ENCODE measurements around the gene PIEZO1. TPM values are rescaled to one million over a fixed set of nuclear protein-coding genes. Genes with fewer than 3 reads are reported as not detected.

PIEZO1 gene
- total and polyA plus RNA-seq, 5 donors = 21.7 to 45.6 (median 30.5) TPM

DNA sequence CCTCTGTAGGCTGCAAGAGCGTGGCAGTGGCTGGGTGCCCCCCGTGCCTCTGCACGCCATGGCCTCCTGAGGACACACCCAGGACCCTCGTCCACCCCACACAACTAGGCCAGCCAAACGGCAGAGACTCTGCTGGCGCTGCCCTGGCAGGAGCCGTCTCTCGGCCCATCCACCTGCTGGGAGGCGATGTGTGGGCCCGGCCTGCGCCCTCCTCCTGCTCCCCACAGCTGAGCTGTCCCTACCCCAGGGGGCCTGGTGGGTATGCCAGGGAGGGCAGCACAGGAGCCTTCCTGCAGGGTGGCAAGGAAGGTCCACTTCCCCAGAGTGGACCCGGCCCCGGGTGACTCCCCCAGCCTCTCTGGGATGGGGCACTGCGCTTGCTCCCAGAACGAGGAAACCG lies 85.8 kb downstream of the PIEZO1 start:
- H3K4me1 ChIP-seq (ENCODE audit: control insufficient read depth, insufficient read depth, low read length) = no peaks in the 10 kb centered on the region
- no peaks in the 10 kb centered on the region for H3K27me3 ChIP-seq (ENCODE audit: control insufficient read depth, insufficient read depth)
- WGBS = 94% methylated on average over 16 of the region's 16 CpGs
- H3K4me3 ChIP-seq (ENCODE audit: low read length) = no peak overlapping the region
- H3K9me3 ChIP-seq (ENCODE audit: control insufficient read depth, low read length) = no peaks in the 10 kb centered on the region
- no peak for ATAC-seq
- no peak for DNase-seq
- intact Hi-C loops (cut with DNase I) = no loop called here
- no peak overlapping the region for H3K27ac ChIP-seq (ENCODE audit: low read length)

DNA sequence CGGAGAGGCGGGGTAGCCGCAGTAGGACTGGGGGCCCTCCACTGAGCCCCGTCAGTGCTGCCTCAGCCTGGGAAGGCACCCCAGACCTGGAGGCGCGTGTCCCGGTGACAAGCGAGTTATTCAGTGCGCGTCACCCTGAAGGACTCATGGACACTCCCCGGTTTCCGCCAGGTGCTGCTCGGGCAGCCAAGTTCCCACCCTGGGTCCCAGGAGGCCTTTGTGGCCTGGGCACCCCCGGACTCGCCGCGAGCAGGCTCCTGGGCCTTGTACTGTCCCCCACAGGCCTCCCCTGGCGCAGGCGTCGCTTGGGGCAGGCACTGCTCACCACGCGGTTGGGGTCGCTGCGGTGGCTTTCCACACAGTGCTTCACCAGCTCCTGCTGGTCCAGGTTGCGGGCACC lies 86.4 kb downstream of the PIEZO1 start:
- intact Hi-C loops (cut with DNase I) = no loop called here
- ATAC-seq = no peak

DNA sequence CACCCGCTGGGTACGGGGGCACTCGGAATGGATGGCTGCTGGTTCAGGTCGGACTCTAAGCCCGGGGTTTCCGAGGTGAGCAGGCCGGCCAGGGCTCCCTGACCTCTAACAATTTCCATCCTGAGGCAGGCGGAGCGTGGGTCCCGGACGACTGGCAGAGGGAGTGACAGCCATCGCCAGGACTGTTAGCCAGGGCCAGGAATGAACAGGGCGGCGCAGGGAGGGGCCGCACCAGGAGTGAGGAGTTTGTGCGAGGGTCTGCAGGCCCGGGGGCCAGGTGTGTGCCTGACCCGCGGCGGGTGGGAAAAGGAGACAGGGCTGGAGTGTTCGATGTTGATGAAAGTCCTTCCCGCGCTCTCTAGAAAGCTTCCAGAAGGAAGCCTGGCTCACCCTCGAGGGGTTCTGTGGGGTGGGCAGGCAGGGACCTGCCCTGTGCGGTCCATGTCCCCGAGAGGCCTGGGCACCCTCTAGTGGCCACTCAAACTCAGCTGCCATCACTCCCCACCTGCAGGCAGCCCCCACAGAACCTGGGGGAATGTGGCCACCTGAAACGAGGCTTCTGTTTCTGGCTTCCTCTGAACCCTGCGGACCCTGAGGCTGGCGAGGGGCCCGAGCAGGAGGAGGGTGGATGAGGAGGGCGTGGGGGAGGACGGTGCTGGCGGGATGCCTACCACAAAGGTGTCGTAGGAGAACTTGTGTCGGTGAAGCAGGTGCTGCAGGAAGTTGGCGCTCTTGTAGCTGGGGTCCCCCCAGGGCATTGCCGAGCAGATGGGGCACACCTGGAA lies 87.0 kb downstream of the PIEZO1 start:
- intact Hi-C loops (cut with DNase I) = no loop called here
- Histone ChIP-seq H3K9me3 (ENCODE audit: control insufficient read depth, low read length) (no peaks in the 10 kb centered on the region), H3K4me1 (ENCODE audit: control insufficient read depth, insufficient read depth, low read length) (no peaks in the 10 kb centered on the region), H3K27me3 (ENCODE audit: control insufficient read depth, insufficient read depth) (no peaks in the 10 kb centered on the region), H3K27ac (ENCODE audit: low read length) (no peak overlapping the region), H3K4me3 (ENCODE audit: low read length) (no peak overlapping the region)
- WGBS = 83% methylated on average over 37 of the region's 37 CpGs
- ATAC-seq = no peak
- DNase-seq = no peak

More for the DNA sequence above, 86.4 kb downstream of the PIEZO1 start:
- Histone ChIP-seq H3K27ac (ENCODE audit: low read length) (no peak overlapping the region), H3K27me3 (ENCODE audit: control insufficient read depth, insufficient read depth) (no peaks in the 10 kb centered on the region), H3K9me3 (ENCODE audit: control insufficient read depth, low read length) (no peaks in the 10 kb centered on the region), H3K4me1 (ENCODE audit: control insufficient read depth, insufficient read depth, low read length) (no peaks in the 10 kb centered on the region), H3K4me3 (ENCODE audit: low read length) (no peak overlapping the region)
- WGBS = 97% methylated on average over 25 of the region's 25 CpGs
- DNase-seq = no peak

DNA sequence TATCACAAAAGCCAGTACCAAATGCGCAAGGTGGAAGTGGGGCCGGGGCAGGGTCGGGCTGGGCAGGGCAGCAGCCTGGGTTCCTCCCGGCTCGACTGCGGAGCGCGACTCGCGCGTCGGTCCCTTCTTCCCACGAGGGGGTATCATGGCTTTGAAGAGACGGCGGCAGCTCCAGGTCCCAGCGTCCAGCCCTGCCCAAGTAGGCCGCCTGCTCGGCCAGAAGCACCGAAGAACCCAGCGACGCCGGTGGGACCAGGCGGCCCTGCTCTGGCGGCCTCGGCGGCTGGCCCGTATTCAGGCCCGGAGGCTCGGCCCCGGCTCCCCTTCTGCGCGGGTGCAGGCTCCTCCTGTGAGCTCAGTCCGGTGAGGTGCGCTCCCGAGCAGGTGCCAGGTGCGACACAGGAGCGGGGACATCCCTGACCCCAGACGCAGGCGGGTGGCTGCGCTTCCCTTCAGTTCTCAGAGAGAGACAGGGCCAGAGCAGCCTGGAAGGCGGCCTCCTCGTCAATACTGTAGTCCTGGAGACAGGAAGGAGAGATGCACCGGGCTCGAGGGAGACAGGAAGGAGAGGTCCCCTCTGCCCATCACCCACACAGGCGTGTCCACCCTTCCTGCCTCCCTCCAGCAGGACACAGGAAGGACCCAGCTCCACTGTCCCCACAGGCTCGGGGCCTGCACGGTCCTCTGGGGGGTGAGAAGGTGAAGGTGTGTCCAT lies 87.7 kb downstream of the PIEZO1 start:
- ATAC-seq = no peak
- no peaks in the 10 kb centered on the region for H3K9me3 ChIP-seq (ENCODE audit: control insufficient read depth, low read length)
- intact Hi-C loops (cut with DNase I) = no loop called here
- H3K4me3 ChIP-seq (ENCODE audit: low read length) = no peak overlapping the region
- H3K4me1 ChIP-seq (ENCODE audit: control insufficient read depth, insufficient read depth, low read length) = no peaks in the 10 kb centered on the region
- no peak overlapping the region for H3K27ac ChIP-seq (ENCODE audit: low read length)
- 86% methylated on average over 47 of the region's 47 CpGs for WGBS
- peak in 1 of 3 donors; percentile 63 for DNase-seq
- no peaks in the 10 kb centered on the region for H3K27me3 ChIP-seq (ENCODE audit: control insufficient read depth, insufficient read depth)

DNA sequence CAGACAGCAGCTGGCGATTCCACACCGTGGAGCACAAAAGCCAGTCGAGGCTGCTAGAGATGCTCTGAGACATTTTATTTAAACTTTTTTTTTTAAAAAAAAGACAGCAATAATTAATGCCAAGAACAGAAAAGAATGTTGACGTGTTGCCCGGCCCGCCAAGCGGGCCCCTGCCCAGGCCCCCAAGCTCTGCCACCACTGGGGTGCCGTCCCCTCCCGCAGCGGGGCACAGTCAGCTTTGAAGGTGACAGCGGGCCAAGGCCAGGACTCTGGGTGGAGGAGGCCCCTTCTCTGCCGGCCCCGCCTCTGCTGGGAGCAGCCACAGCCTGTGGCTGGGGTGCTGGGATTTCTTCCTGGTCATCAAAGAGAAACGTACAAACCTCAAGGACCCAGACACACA lies 88.6 kb downstream of the PIEZO1 start:
- WGBS = 87% methylated on average over 14 of the region's 14 CpGs
- H3K27ac ChIP-seq (ENCODE audit: low read length) = no peak overlapping the region
- ATAC-seq = no peak
- DNase-seq = no peak
- intact Hi-C loops (cut with DNase I) = no loop called here
- H3K4me1 ChIP-seq (ENCODE audit: control insufficient read depth, insufficient read depth, low read length) = no peaks in the 10 kb centered on the region
- no peak overlapping the region for H3K4me3 ChIP-seq (ENCODE audit: low read length)
- no peaks in the 10 kb centered on the region for H3K27me3 ChIP-seq (ENCODE audit: control insufficient read depth, insufficient read depth)
- H3K9me3 ChIP-seq (ENCODE audit: control insufficient read depth, low read length) = no peaks in the 10 kb centered on the region

DNA sequence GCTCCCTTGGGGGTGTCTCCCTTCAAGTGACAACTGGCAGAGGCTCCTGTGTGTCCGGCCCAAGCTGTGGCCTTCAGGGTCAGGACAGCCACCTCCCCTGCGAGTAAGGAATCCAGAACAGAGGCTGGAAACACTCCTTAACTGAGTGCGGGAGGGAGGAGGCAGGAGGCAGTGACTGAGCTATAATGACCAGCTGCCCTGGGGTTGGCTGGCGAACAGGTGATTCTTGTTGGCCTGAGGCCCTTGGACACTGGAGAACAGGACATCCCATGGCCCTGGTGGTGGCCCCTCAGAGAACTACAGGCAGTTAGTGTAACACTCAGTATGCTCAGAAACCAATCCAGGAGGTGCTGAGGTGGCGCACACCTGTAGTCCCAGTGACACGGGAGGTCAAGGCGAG lies 89.3 kb downstream of the PIEZO1 start:
- ATAC-seq = no peak
- no peaks in the 10 kb centered on the region for H3K27me3 ChIP-seq (ENCODE audit: control insufficient read depth, insufficient read depth)
- DNase-seq = no peak
- 90% methylated on average over 7 of the region's 7 CpGs for WGBS
- H3K4me3 ChIP-seq (ENCODE audit: low read length) = no peak overlapping the region
- no peak overlapping the region for H3K27ac ChIP-seq (ENCODE audit: low read length)
- no peaks in the 10 kb centered on the region for H3K9me3 ChIP-seq (ENCODE audit: control insufficient read depth, low read length)
- no peaks in the 10 kb centered on the region for H3K4me1 ChIP-seq (ENCODE audit: control insufficient read depth, insufficient read depth, low read length)
- intact Hi-C loops (cut with DNase I) = no loop called here

DNA sequence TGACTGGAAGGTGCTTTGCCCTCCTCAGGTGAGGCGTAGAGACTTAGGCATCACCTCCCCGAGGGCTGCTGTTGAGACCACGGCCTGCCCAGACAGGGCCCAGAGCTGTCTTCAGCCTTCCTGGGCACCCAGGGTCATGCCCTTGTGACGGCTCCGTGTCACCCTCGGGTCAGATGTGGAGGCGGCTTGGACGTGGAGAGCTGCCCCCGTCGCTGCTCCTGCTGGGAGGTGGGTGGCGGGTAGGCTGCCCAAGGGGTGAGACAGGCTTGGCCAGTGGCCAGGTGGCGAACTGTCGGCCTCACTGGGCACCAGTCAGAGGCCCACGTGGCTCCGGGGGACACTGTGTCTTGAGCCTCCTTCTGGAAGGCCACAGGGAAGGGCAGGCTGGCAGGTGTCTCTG lies 89.8 kb downstream of the PIEZO1 start:
- no peak overlapping the region for H3K27ac ChIP-seq (ENCODE audit: low read length)
- no peaks in the 10 kb centered on the region for H3K4me1 ChIP-seq (ENCODE audit: control insufficient read depth, insufficient read depth, low read length)
- H3K27me3 ChIP-seq (ENCODE audit: control insufficient read depth, insufficient read depth) = no peaks in the 10 kb centered on the region
- DNase-seq (peak in 1 of 3 donors; percentile 48), ATAC-seq (no peak)
- no peak overlapping the region for H3K4me3 ChIP-seq (ENCODE audit: low read length)
- intact Hi-C loops (cut with DNase I) = no loop called here
- no peaks in the 10 kb centered on the region for H3K9me3 ChIP-seq (ENCODE audit: control insufficient read depth, low read length)
- 68% methylated on average over 15 of the region's 15 CpGs for WGBS

DNA sequence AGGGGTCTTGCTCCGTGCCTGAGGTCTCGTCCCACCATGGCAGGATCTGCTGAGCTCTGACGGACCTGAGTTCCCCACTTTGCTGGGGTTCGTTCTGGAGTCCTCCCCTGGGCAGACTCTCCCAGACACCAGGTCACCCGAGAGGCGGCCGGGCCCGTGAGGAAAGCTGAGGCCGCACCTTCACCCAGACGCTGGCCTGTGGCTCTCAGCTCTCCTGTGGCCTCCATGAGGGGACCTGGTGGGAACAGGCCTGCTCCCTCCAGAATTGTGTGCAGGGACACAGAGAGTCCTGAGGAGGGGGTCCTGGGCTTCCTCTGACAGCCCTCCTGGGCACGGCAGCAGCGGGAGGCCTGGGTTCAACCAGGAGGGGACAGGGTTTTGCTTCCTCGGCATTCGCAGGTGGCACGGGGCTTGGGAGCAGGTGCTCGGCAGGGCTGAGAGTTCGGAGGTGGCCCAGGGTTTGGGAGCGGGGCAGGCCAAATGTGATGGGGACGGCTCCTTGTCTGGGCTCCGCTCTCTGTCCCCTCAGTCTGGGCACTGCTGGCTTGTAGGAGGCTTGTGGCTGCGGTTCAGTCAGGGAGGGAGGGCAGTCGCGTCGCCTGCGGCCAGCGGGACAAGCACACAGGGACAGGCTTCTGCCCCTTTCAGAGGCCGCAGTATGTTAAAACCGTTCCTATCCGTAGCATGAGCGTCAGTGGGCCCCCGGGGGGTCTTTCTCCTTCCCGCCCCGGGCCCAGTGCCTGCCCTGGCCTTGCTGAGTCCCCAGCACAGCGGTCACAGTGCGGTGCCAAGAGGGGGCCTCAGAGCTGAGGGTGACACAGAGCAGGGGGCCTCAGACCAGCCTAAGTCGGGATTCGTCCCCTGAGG lies 90.6 kb downstream of the PIEZO1 start:
- Histone ChIP-seq H3K4me1 (ENCODE audit: control insufficient read depth, insufficient read depth, low read length) (no peaks in the 10 kb centered on the region), H3K9me3 (ENCODE audit: control insufficient read depth, low read length) (no peaks in the 10 kb centered on the region), H3K27ac (ENCODE audit: low read length) (no peak overlapping the region), H3K27me3 (ENCODE audit: control insufficient read depth, insufficient read depth) (no peaks in the 10 kb centered on the region), H3K4me3 (ENCODE audit: low read length) (no peak overlapping the region)
- DNase-seq (peak in 2 of 3 donors; percentile 12 to 42), ATAC-seq (no peak)
- intact Hi-C loops (cut with DNase I) = no loop called here
- WGBS = 89% methylated on average over 37 of the region's 37 CpGs

DNA sequence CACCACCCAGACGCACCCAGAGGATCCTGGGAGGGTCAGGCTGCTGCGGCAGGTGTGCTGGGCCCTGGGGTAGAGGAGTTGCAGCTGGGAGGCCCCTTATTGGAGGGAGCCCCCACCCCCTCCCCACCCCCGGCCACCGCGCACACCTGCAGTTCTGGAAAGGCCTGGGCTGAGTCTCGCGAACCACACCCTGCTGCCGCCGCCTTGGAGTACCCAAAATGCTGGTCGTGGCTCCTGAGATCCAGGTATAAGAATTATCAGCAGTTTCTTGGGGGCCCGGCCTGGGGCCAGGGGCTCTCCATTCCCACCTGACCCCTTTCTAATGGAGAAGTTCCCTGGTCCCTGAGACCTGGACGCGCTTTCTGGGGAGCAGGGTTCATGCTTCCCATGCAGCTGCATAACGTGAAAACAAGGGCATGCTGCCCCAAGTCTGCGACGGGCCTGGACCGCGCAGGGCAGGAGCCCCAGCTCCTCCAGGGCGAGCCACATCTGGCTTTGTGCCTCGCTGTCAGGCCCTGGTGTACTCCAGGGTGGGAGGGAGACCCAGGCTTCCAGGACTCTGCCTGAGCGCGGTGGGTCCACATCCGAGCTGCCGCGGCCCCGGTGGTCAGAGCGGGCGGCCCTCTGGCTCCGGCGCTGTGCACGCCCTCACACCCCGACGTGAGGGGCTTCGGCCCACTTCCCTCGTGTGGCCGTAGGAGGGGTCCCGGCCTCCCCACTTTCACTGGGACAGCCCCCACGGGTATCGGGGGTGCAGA lies 91.4 kb downstream of the PIEZO1 start:
- Histone ChIP-seq H3K27me3 (ENCODE audit: control insufficient read depth, insufficient read depth) (no peaks in the 10 kb centered on the region), H3K27ac (ENCODE audit: low read length) (no peak overlapping the region), H3K9me3 (ENCODE audit: control insufficient read depth, low read length) (no peaks in the 10 kb centered on the region), H3K4me1 (ENCODE audit: control insufficient read depth, insufficient read depth, low read length) (no peaks in the 10 kb centered on the region), H3K4me3 (ENCODE audit: low read length) (no peak overlapping the region)
- DNase-seq (peak in 2 of 3 donors; percentile 50 to 53), ATAC-seq (no peak)
- WGBS = 92% methylated on average over 39 of the region's 39 CpGs
- intact Hi-C loops (cut with DNase I) = no loop called here

DNA sequence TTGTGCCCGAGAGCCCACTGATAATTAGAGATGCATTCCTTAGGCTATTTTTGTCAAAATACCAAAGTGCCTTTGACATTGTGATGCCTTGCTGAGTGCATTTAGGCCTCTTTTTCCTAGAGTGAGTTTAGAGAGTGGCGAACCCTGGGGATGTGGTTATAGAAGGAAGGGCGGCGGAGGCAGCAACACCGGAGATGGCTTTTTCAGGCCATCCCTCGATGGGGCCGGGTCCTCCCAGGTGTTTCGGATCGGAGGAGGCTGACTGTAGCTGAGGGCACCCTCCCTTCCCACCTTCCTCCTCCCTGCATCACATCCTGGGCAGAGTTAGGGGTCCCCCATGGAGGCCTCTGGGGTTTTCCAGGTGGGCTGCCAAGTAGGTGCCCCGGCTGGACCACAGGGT lies 92.2 kb downstream of the PIEZO1 start:
- Histone ChIP-seq H3K27ac (ENCODE audit: low read length) (no peak overlapping the region), H3K9me3 (ENCODE audit: control insufficient read depth, low read length) (no peaks in the 10 kb centered on the region), H3K27me3 (ENCODE audit: control insufficient read depth, insufficient read depth) (no peaks in the 10 kb centered on the region), H3K4me3 (ENCODE audit: low read length) (no peak overlapping the region), H3K4me1 (ENCODE audit: control insufficient read depth, insufficient read depth, low read length) (no peaks in the 10 kb centered on the region)
- DNase-seq (peak in 1 of 3 donors; percentile 16), ATAC-seq (no peak)
- intact Hi-C loops (cut with DNase I) = no loop called here
- WGBS = 78% methylated on average over 10 of the region's 10 CpGs
